GM21723 (cell line): Measurements from ENCODE around the gene TNFRSF1B.

Experiments used
- ATAC-seq: cut with Tn5 transposase; IDR thresholded peaks from one replicate; pipeline ENCODE4 v1.9.1; 2021; ENCODE audit warnings: mild to moderate bottlenecking, moderate library complexity; ENCODE audit not compliant: unreplicated experiment

TNFRSF1B gene

GRCh38 chr1:12188657-12189327 lies 22.0 kb downstream of the TNFRSF1B start:
- no peak for ATAC-seq

- no peak for ATAC-seq
These were observed 22.5 kb downstream of the TNFRSF1B start for GRCh38 chr1:12189328-12189682.

GRCh38 chr1:12191242-12192032 lies 24.6 kb downstream of the TNFRSF1B start:
- no peak for ATAC-seq

- no peak for ATAC-seq
These were observed 27.9 kb downstream of the TNFRSF1B start for GRCh38 chr1:12194666-12195216.

GRCh38 chr1:12195416-12195815 lies 28.6 kb downstream of the TNFRSF1B start:
- ATAC-seq: no peak

GRCh38 chr1:12196641-12197482 lies 30.1 kb downstream of the TNFRSF1B start:
- ATAC-seq: no peak

GRCh38 chr1:12197483-12197880 lies 30.7 kb downstream of the TNFRSF1B start:
- no peak for ATAC-seq

- no peak for ATAC-seq
These were observed 33.4 kb downstream of the TNFRSF1B start for GRCh38 chr1:12200208-12200607.

GRCh38 chr1:12201352-12202189 lies 34.8 kb downstream of the TNFRSF1B start:
- ATAC-seq: no peak

- ATAC-seq: no peak
These were observed 35.4 kb downstream of the TNFRSF1B start for GRCh38 chr1:12202190-12202497.

GRCh38 chr1:12202577-12202976 lies 35.8 kb downstream of the TNFRSF1B start:
- no peak for ATAC-seq

GRCh38 chr1:12203216-12204007 lies 36.6 kb downstream of the TNFRSF1B start:
- no peak for ATAC-seq

- ATAC-seq: no peak
These were observed 37.3 kb downstream of the TNFRSF1B start for GRCh38 chr1:12204140-12204539.

GRCh38 chr1:12204754-12205658 lies 38.2 kb downstream of the TNFRSF1B start:
- no peak for ATAC-seq

- no peak for ATAC-seq
These were observed 39.4 kb downstream of the TNFRSF1B start for GRCh38 chr1:12206238-12206637.

- no peak for ATAC-seq
These were observed 40.1 kb downstream of the TNFRSF1B start for GRCh38 chr1:12206792-12207424.

- no peak for ATAC-seq
These were observed 41.5 kb downstream of the TNFRSF1B start for GRCh38 chr1:12208271-12208670.

- ATAC-seq: no peak
These were observed 42.1 kb downstream of the TNFRSF1B start for GRCh38 chr1:12208764-12209494.
